Measurements from ENCODE around the gene ZNF827. TPM values are rescaled to one million over a fixed set of nuclear protein-coding genes. Genes with fewer than 3 reads are reported as not detected.

The ZNF827 gene
- total RNA-seq, 1 donor from 2014 or later = 19.0 TPM

GRCh38 chr4:145951931-145952330, 13.3 kb upstream of the ZNF827 start:
- intact Hi-C loops (cut with micrococcal nuclease) = no loop called here
- no peak for DNase-seq
- H3K4me1 ChIP-seq = no peaks in the 10 kb centered on the region
- H3K27ac ChIP-seq (replicated peaks) = no peak overlapping the region
- no peaks in the 10 kb centered on the region for H3K27me3 ChIP-seq (ENCODE audit: low read depth)
- no peaks in the 10 kb centered on the region for H3K36me3 ChIP-seq
- H3K4me3 ChIP-seq = no peak overlapping the region
- TF ChIP-seq CTCF (IDR thresholded peaks at IDR 0.05; ENCODE audit: borderline replicate concordance) = no peak
- H3K9me3 ChIP-seq (replicated peaks) = no peaks in the 10 kb centered on the region

- Histone ChIP-seq H3K27ac (replicated peaks) (no peak overlapping the region), H3K4me3 (no peak overlapping the region), H3K4me1 (no peaks in the 10 kb centered on the region), H3K27me3 (ENCODE audit: low read depth) (no peaks in the 10 kb centered on the region), H3K9me3 (replicated peaks) (no peaks in the 10 kb centered on the region), H3K36me3 (no peaks in the 10 kb centered on the region)
- DNase-seq = no peak
- no peak for TF ChIP-seq CTCF (IDR thresholded peaks at IDR 0.05; ENCODE audit: borderline replicate concordance)
- intact Hi-C loops (cut with micrococcal nuclease) = no loop called here
Measured at GRCh38 chr4:145945431-145946155, 7.0 kb upstream of the ZNF827 start.

- DNase-seq = no peak
- no peaks in the 10 kb centered on the region for H3K27me3 ChIP-seq (ENCODE audit: low read depth)
- H3K27ac ChIP-seq (replicated peaks) = no peak overlapping the region
- no peak overlapping the region for H3K4me3 ChIP-seq
- H3K4me1 ChIP-seq = no peaks in the 10 kb centered on the region
- intact Hi-C loops (cut with micrococcal nuclease) = no loop called here
- no peaks in the 10 kb centered on the region for H3K36me3 ChIP-seq
- no peak for TF ChIP-seq CTCF (IDR thresholded peaks at IDR 0.05; ENCODE audit: borderline replicate concordance)
- no peaks in the 10 kb centered on the region for H3K9me3 ChIP-seq (replicated peaks)
Measured at GRCh38 chr4:145944886-145945285, 6.3 kb upstream of the ZNF827 start.

GRCh38 chr4:145939856-145940255, 1.2 kb upstream of the ZNF827 start:
- no peak for DNase-seq
- Histone ChIP-seq H3K27me3 (ENCODE audit: low read depth) (no peaks in the 10 kb centered on the region), H3K4me1 (peaks cover 35% of the 10 kb centered on the region)

GRCh38 chr4:145939441-145939750, 773 bp upstream of the ZNF827 start:
- intact Hi-C loops (cut with micrococcal nuclease) = no loop called here
- peak overlapping the region; percentile 99 for H3K27ac ChIP-seq (replicated peaks)

More at GRCh38 chr4:145939856-145940255, 1.2 kb upstream of the ZNF827 start:
- Histone ChIP-seq H3K9me3 (replicated peaks) (no peaks in the 10 kb centered on the region), H3K36me3 (no peaks in the 10 kb centered on the region), H3K27ac (replicated peaks) (no peak overlapping the region), H3K4me3 (no peak overlapping the region)
- intact Hi-C loops (cut with micrococcal nuclease) = no loop called here
- no peak for TF ChIP-seq CTCF (IDR thresholded peaks at IDR 0.05; ENCODE audit: borderline replicate concordance)

More at GRCh38 chr4:145939441-145939750, 773 bp upstream of the ZNF827 start:
- no peaks in the 10 kb centered on the region for H3K9me3 ChIP-seq (replicated peaks)
- peak overlapping the region; percentile 89 for H3K4me3 ChIP-seq
- H3K36me3 ChIP-seq = no peaks in the 10 kb centered on the region
- no peak for DNase-seq
- no peaks in the 10 kb centered on the region for H3K27me3 ChIP-seq (ENCODE audit: low read depth)
- peaks cover 40% of the 10 kb centered on the region for H3K4me1 ChIP-seq
- TF ChIP-seq CTCF (IDR thresholded peaks at IDR 0.05; ENCODE audit: borderline replicate concordance) = no peak
